Mesenteric fat pad (tissue), 1 donor: Measurements from ENCODE around the gene ATG2A. TPM values are rescaled to one million over a fixed set of nuclear protein-coding genes. Genes with fewer than 3 reads are reported as not detected.
A peak's percentile ranks its signal among the peaks of the same experiment; 100 is the strongest.
"Not testable (repeated sequence)": the region's sequence is repeated elsewhere in the genome, so short reads cannot be mapped to it uniquely, and the experiment has no call there.

Experiments used
- DNase-seq: peaks from one replicate; pipeline ENCODE4 v3.0.0-alpha.2; 2020; ENCODE audit warnings: low spot score
- total RNA-seq: library from RNA; stranded (reverse); fragmentation: NEBNext Ultra II Directional; extraction: Animal tissue kit (Norgen Biotek cat#: 25700); gene quantifications from one replicate; pipeline ENCODE4 v1.2.1, GENCODE V29; 2021
- donor health status: DM: yes; HTN: yes; CAD: no.

The ATG2A gene
- total RNA-seq, 1 donor from 2014 or later = 22.2 TPM

DNA sequence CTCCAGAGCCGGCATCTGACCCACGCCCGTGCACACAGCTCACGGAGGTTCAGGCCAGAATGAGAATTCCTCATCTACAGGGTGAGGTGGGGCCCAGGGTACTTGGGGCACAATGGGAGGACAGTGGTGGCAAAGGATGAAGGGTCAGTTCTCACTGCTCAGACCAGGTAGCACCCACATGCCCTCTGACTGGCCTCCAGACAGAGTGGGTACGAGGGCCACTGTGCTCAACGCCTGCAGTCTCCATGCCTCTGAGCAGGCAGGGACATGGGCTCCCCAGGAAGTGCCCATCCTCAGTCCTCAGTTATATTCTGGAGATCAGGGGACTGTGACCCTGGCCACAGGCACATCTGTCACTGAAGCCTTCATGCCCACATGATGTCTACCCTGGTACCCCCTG, 59.5 kb downstream of the ATG2A start:
- DNase-seq = no peak

- peak; percentile 95 for DNase-seq
These were observed 60.4 kb downstream of the ATG2A start for GRCh38 chr11:64856382-64857227.

GRCh38 chr11:64855596-64856304, 61.3 kb downstream of the ATG2A start:
- DNase-seq = no peak

DNA sequence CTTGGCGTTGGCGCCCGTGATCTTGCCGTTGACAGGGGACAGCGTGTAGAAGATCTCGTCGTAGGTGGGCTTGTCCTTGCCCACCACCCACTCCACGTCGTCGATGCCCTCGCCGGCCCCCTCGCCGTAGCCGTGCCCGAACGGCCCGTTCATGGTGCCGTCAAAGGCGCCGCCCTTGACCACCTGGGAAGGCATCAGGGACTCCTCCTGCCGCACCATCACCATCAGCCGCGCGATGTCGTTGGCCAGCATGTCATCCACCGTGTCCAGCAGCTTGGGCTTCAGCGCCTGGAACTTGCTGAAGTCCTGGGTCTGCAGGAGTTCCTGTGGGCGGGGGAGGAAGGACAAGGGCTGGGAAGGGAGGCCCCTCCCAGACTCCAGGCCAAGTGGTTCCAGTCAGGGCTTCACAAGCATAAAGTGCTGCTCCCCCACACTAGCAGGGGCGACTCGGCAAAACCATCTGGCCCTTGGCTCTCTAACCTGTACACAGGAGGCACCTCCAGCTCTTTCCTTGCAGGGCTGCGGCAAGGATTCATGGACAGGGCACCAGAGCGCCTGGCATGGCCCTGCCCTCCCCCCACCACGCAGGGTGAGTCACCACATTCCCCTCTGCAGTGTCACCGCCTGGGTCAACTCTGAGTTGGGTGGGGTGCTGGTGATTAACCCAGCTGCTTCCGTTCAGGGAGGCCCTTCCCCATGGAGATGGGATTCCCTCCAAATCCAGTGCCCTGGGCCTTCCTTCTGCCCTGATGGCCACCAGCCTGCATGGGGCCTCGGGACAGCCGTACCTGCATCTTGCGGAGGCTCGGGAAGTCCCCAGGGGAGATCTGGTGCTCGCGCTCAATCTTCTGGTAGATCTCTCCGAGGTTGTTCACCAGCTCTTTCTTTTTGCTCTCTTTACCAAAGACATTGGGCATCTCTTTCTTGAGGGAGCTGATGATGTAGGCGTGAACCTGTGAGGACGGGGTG, 62.2 kb downstream of the ATG2A start:
- peak; percentile 94 for DNase-seq

GRCh38 chr11:64854157-64854533, 62.9 kb downstream of the ATG2A start:
- no peak for DNase-seq

- DNase-seq = no peak
These were observed 63.3 kb downstream of the ATG2A start for GRCh38 chr11:64853709-64854108.

DNA sequence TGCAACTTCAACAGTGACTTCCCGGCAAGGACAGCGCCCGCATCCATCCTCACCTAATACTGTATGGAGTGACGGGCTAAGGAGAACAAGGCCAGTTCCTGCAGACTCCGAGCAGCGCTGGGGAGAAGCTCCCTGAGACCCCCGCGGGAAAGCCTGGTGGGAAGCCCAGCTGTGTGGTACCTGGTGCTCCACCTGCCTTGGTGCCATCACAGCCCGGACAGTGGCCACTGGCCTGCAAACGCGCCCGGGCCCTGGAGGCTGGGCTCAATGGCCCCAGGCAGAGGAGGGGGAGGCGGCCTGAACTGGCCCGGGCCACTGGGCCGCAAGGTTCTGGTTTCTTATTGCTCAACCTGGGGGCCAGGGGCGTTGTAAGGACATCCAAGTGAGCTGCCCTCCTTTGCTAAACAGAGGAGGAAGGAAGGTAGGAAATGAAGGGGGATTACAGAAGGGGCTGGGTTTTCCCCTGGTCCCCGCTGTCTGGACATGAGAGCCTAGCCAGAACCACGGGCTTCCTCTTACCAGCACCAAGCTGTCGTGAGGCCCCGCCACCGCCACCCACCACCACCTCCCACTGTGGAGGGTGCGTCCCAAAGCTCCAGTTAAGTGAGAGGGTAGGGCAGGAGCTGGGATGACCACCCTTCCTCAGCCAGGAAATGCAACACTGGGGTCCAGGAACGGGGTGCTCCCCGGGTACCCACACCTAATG, 64.1 kb downstream of the ATG2A start:
- DNase-seq = no peak

DNA sequence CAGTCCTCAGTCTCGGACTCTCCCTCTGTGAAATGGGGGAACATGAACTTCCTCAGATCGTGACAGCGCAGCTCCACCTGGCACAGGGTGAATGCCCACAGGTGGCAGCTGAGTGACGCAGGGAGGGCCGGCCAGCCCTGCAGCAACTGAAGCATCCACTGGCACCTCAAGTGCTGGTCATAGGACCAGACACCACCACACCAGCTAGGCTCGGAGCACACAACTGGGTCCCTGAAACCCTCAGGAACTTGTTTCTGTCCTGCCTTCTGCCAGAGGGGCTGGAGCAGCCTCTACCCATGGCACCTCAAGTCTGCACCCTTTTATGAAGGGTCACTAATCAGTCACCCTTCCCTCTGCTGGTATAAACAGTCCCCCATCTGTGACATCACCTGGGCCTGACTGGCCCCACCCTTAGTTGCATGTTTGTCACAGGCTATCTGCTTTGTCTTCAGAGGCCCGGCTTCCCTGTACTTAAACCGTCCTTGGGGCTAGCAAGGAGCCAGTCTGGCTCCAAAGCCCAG, 65.1 kb downstream of the ATG2A start:
- DNase-seq = no peak

- no peak for DNase-seq
These were observed 65.9 kb downstream of the ATG2A start for GRCh38 chr11:64850979-64851567.

DNA sequence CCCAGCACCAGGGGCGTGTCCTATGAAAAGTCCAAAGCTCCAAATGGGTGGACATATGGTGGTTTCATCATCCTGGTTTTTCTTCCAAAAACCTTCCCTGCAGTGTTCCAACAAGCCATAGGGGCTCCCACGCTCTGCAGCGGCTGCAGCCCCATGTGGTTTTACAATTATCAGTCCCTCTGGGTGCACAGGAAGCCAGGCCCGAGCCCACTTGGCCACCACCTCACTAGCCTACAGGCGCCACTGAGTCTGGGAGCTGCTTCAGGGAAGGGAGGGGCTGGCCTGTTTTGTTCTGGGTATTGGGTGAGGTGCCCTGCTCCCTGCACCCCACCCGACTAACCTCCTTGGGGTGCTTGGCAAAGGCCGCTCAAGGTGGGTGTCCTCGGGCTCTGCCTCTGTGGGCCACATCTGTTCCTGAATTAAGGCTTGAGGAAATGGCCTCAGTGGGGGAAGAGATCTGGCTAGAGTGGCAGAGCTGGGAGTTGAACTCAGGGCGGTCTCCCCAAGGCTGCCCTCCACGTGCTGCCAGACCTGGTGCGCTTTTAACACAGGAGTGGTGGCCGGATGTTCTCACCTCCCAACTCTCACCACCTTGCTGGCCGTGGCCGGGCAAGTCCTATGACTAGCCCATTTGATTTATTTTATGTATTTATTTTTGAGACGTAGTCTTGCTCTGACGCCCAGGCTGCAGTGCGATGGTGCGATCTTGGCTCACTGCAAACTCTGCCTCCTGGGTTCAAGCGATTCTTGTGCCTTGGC, 67.2 kb downstream of the ATG2A start:
- DNase-seq = no peak

DNA sequence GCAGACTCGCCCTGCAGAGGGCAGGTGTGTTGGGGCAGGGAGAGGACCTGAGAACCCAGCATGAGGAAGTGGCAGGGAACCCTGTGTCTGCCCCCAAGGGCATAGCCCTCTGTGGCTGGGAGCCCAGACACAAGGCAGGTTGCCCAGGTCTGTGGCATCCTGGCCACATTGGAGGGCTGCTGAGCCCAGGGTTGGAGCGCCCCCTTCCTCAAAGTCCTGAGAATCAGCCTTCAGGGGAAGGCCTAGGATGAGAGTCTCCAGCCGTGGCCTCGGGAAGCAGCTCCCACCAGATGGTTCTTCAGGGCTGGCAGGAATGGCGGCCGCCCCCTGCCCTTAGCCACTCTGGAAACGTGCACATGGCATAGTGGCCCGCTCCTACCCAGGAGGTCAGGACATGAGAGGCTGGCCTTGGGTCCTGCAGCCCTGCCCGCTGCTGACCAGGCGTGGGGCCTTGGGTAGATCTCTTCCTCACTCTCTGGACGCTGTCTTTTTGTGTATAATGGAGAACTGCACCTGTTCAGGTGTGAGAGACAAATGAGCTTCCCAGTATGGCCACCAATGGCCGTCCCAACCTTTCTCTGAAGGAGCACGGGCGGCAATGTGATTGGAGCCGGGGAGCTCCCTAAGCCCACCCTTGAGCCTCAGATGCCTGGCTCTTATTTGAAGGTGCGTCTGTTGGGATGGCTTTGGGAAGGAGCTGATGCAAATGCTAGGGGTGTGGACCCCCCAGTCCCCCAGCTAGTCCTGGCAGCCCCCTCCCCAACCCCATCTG, 68.0 kb downstream of the ATG2A start:
- DNase-seq = no peak

- DNase-seq = no peak
These were observed 68.7 kb downstream of the ATG2A start for GRCh38 chr11:64848214-64848825.

DNA sequence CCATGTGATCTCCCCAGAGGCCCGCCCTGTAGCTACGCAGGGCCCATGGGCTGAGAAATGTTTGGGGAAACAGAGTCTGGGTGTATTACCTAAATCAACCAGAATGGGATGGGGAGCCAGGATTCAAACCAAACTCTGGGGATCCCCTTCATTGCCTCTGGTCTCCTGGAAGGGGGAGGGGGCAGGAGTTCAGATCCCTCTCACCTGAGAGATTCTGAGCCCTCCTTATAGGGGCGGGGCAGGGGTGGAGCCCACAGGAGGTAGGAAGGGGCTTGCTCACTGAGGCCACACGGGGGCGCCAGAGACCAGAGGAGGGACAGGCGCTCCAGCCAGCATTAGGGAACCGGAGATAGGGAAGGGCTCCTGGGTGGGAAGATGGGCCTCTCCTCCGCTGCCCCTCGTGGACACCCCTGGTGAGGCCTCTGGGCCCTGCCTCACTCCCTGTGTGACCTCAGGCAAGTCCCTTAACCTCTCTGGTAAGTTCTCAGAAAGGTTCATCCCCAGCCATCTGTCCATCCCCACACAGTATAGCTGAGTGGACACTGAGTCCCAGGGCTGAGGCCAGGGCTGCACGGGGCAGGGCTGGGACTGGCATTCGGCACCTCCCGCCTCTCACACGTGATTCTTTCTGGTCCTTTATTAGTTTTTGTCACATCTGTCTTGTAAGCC, 69.9 kb downstream of the ATG2A start:
- DNase-seq = peak; percentile 97

DNA sequence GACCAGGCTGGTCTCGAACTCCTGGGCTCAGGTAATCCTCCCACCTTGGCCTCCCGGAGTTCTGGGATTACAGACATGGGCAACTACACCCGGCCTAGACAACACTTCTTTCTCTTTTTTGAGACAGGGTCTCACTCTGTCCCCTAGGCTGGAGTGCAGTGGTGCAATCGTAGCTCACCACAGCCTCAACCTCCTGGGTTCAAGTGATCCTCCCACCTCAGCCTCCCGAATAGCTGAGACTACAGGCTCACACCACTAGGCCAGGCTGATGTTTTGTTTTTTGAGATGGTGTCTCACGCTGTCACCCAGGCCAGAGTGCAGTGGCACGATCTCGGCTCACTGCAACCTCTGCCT, 71.3 kb downstream of the ATG2A start:
- DNase-seq = not testable (repeated sequence)

GRCh38 chr11:64845129-64845775, 71.8 kb downstream of the ATG2A start:
- DNase-seq = no peak
